ENCODE measurements around the gene HPS3.
A peak's percentile ranks its signal among the peaks of the same experiment; 100 is the strongest.

HPS3 gene

DNA sequence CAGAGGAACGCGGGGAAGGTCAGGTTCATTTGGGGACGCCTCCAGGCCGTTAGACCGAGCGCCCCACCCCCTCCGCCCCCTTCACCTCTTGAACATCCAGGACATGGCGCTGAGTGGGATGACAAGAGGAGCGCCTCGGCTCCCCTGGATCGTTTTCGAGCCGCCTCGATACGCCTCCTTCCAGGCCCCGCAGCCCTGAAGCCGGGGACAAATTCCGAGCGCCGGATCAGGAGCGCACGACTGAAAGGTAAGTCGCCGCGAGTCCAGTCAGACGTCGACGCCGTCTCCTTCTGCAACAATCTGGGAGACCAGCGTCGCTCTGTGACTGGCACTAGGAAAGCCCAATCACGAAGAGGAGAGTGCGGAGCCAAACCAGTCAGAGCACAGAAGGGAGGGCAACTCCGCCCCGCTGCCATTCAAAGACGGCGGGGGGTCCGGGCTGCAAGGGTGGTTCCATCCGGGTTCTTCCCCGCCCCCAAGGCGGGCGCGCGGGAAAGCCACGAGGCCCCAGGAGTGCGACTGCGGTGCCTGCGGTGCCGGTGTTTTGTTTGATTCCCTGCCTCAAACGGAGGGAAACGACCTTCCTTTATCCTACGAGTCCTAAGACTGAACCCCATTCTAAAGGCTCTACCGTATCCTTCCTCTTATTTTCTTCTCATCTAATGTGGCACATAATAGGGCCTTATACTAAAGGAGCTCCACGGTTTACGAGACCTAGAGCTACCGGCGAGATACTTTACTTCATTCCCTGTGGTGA, 43.0 kb upstream of the HPS3 start, which contains the start of gene HLTF:
TSS of gene HLTF (minus strand) at position 302 of the 757 bp plus-strand sequence. CDS start at position 105, 197 bp downstream.
- H3K9me3 ChIP-seq (replicated peaks; ENCODE audit: insufficient read depth, low read length), result no peaks in the 10 kb centered on the region
- peaks cover 16% of the 10 kb centered on the region for H3K79me2 ChIP-seq (ENCODE audit: low read length)
- TF ChIP-seq, protein P1, sequence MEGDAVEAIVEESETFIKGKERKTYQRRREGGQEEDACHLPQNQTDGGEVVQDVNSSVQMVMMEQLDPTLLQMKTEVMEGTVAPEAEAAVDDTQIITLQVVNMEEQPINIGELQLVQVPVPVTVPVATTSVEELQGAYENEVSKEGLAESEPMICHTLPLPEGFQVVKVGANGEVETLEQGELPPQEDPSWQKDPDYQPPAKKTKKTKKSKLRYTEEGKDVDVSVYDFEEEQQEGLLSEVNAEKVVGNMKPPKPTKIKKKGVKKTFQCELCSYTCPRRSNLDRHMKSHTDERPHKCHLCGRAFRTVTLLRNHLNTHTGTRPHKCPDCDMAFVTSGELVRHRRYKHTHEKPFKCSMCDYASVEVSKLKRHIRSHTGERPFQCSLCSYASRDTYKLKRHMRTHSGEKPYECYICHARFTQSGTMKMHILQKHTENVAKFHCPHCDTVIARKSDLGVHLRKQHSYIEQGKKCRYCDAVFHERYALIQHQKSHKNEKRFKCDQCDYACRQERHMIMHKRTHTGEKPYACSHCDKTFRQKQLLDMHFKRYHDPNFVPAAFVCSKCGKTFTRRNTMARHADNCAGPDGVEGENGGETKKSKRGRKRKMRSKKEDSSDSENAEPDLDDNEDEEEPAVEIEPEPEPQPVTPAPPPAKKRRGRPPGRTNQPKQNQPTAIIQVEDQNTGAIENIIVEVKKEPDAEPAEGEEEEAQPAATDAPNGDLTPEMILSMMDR (IDR thresholded peaks at IDR 0.05; ENCODE audit: low read length), result no peak
- TF ChIP-seq EZH2phosphoT487 (IDR thresholded peaks at IDR 0.05; ENCODE audit: low read length), result no peak
- TF ChIP-seq EZH2 (optimal IDR thresholded peaks at IDR 0.05; ENCODE audit: low read depth, low read length), result no peak
- no peaks in the 10 kb centered on the region for H4K20me1 ChIP-seq (ENCODE audit: insufficient read depth, low read length)
- no peaks in the 10 kb centered on the region for H3K27me3 ChIP-seq (replicated peaks; ENCODE audit: insufficient read depth, low read length)
- no peaks in the 10 kb centered on the region; the same call in 1 of the 2 replicates for H3K36me3 ChIP-seq (replicated peaks; ENCODE audit: insufficient read depth, low read length)
- H3K4me2 ChIP-seq (ENCODE audit: low read depth, low read length), result peak within 1 kb of the TSS; percentile 65
- peak within 1 kb of the TSS; percentile 83 for H3K4me3 ChIP-seq (ENCODE audit: low read length)
- H3K9me2 ChIP-seq (replicated peaks; ENCODE audit: insufficient read depth, low read length), result no peaks in the 10 kb centered on the region
- no peaks in the 10 kb centered on the region for H3F3A ChIP-seq (ENCODE audit: insufficient read depth, low read length)
- peaks cover 9% of the 10 kb centered on the region; the same call in 1 of the 2 replicates for H3K4me1 ChIP-seq (ENCODE audit: low read length)
- peak within 1 kb of the TSS; percentile 55; the same call in 1 of the 2 replicates for H3K9ac ChIP-seq (ENCODE audit: low read length)
- peak within 1 kb of the TSS; percentile 72 for H2AFZ ChIP-seq (ENCODE audit: low read length)
- peak; percentile 95 for DNase-seq
- peak within 1 kb of the TSS; percentile 33; the same call in 1 of the 2 replicates for H3K27ac ChIP-seq (ENCODE audit: low read length)

DNA sequence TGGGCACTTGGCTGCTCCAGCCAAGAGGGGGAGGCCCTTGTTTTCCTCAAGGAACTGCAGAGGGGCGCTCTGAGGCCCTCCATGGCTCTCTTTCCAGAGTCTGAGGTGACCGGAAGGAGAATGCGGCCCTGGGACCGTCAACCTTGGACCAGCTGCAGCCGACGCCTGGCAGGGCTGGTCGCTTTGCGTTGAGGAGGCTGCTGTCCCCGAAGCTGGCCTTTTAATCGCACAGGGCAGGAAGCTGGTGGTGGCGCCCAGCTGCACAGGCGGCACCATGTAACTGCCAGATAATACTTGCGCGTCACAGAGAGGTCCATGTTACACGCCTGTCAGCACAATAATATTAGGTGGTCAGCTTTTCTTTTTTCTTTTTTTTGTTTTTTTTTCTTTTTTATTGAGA, 42.2 kb upstream of the HPS3 start:
- Histone ChIP-seq H3K79me2 (ENCODE audit: low read length) (peaks cover 16% of the 10 kb centered on the region), H3K4me1 (ENCODE audit: low read length) (peaks cover 9% of the 10 kb centered on the region; the same call in 1 of the 2 replicates), H3K9me3 (replicated peaks; ENCODE audit: insufficient read depth, low read length) (no peaks in the 10 kb centered on the region), H3K4me3 (ENCODE audit: low read length) (no peak overlapping the region), H3K9me2 (replicated peaks; ENCODE audit: insufficient read depth, low read length) (no peaks in the 10 kb centered on the region), H3K4me2 (ENCODE audit: low read depth, low read length) (no peak overlapping the region), H2AFZ (ENCODE audit: low read length) (no peak overlapping the region), H3K27me3 (replicated peaks; ENCODE audit: insufficient read depth, low read length) (no peaks in the 10 kb centered on the region), H3K36me3 (replicated peaks; ENCODE audit: insufficient read depth, low read length) (no peaks in the 10 kb centered on the region; the same call in 1 of the 2 replicates), H4K20me1 (ENCODE audit: insufficient read depth, low read length) (no peaks in the 10 kb centered on the region), H3K27ac (ENCODE audit: low read length) (no peak overlapping the region), H3K9ac (ENCODE audit: low read length) (no peak overlapping the region), H3F3A (ENCODE audit: insufficient read depth, low read length) (no peaks in the 10 kb centered on the region)
- TF ChIP-seq EZH2 (optimal IDR thresholded peaks at IDR 0.05; ENCODE audit: low read depth, low read length) (no peak), EZH2phosphoT487 (IDR thresholded peaks at IDR 0.05; ENCODE audit: low read length) (no peak)
- TF ChIP-seq, protein P1 (IDR thresholded peaks at IDR 0.05; ENCODE audit: low read length), result no peak
- no peak for DNase-seq

DNA sequence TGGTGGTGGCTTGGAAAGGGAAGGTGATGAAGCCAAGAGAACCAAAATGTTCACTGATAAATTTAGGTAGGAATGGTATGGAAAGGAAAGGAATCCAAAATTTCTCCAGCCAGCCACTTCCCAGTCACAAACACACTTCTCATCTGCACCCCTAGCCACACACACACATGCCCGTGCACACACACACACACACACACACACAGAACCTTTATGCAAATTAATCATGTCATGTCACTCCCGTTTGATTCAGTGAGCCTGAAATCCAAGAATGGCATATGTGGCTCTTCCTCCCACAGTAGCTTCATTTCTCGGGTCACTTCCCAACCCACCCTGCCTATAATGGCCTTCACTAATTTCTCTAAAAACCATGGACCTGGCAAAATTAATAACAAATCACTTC, 40.0 kb upstream of the HPS3 start:
- no peaks in the 10 kb centered on the region for H3K27me3 ChIP-seq (replicated peaks; ENCODE audit: insufficient read depth, low read length)
- no peak overlapping the region for H3K27ac ChIP-seq (ENCODE audit: low read length)
- DNase-seq, result no peak
- H3K9me2 ChIP-seq (replicated peaks; ENCODE audit: insufficient read depth, low read length), result no peaks in the 10 kb centered on the region
- H3K36me3 ChIP-seq (replicated peaks; ENCODE audit: insufficient read depth, low read length), result no peaks in the 10 kb centered on the region
- no peak overlapping the region for H3K4me2 ChIP-seq (ENCODE audit: low read depth, low read length)
- H2AFZ ChIP-seq (ENCODE audit: low read length), result no peak overlapping the region
- peaks cover 9% of the 10 kb centered on the region; the same call in 1 of the 2 replicates for H3K4me1 ChIP-seq (ENCODE audit: low read length)
- no peaks in the 10 kb centered on the region for H4K20me1 ChIP-seq (ENCODE audit: insufficient read depth, low read length)
- peaks cover 12% of the 10 kb centered on the region for H3K79me2 ChIP-seq (ENCODE audit: low read length)
- H3K4me3 ChIP-seq (ENCODE audit: low read length), result no peak overlapping the region
- H3K9ac ChIP-seq (ENCODE audit: low read length), result no peak overlapping the region
- no peaks in the 10 kb centered on the region for H3K9me3 ChIP-seq (replicated peaks; ENCODE audit: insufficient read depth, low read length)
- no peaks in the 10 kb centered on the region for H3F3A ChIP-seq (ENCODE audit: insufficient read depth, low read length)
- no peak for TF ChIP-seq EZH2 (optimal IDR thresholded peaks at IDR 0.05; ENCODE audit: low read depth, low read length)
- no peak for TF ChIP-seq EZH2phosphoT487 (IDR thresholded peaks at IDR 0.05; ENCODE audit: low read length)
- TF ChIP-seq, protein P1 (IDR thresholded peaks at IDR 0.05; ENCODE audit: low read length), result no peak
